Measurements from ENCODE around the gene OSBPL2.

Gene OSBPL2

DNA sequence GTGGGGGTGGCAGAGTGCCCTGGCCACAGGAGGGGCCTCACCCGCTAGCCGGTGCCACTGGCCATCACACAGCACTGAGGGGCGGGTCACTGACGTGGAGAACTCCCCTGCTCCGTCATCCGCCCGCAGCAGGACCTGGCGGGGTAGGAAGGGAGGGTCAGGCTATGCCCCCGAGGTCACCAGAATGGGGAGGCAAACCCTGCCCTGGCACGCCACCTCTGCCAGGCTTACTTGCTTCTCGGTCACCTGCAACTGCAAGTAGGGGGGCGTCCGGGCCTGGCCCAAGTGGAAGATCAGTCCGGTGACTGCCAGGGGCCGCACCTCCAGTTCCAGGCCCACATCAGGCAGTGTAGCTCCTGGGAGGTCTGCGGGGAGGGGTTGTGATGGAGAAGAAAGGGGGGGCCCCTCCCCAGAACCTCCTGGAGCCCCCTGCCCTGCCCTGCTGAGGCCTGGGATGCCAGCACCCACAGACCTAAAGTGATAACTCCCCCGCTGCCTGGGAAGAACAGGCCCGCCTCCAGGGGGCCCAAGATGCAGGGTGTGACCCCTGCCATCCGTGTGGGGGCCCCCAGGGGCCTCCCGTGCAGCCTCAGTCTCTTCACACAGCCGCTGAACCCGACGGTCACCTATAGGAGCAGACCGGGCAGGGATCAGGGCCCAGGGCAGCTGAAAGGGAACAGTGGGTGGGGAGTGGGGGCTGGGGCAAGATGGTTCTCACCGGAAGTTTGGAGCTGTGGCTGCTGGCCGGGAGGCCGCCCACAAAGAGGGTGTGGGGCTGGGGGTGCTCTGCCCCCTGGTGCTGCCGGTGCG, 71.8 kb downstream of the OSBPL2 start:
- no peak overlapping the region for H3K4me3 Mint-ChIP-seq
- ATAC-seq (ENCODE audit: low read depth) (no peak), DNase-seq (ENCODE audit: low spot score in 2 of 2) (no peak)
- no peaks in the 10 kb centered on the region for H3K9me3 Mint-ChIP-seq
- H3K36me3 Mint-ChIP-seq = peaks cover 9% of the 10 kb centered on the region
- H3K27me3 Mint-ChIP-seq = no peaks in the 10 kb centered on the region
- H3K4me1 Mint-ChIP-seq = peaks cover 6% of the 10 kb centered on the region
- no peak overlapping the region for H3K27ac Mint-ChIP-seq

DNA sequence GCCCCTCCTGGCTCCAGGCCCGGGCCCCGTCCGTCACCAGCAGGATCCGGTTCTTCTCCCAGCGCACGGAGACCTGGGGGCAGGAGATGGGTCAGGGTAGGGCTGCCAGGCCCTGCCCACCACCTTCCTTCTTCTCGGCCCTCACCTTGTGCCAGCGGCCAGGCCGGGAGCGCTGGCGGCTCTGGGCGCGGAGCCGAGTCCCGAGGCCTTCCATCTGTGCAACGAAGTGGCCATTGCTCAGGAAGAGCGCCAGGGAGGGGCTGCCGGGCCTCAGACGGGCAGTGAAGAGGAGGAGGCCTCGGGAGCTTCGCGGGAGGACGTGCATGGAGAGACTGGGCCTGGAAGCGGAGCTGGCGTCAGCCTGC, 72.4 kb downstream of the OSBPL2 start:
- H3K36me3 Mint-ChIP-seq = peaks cover 11% of the 10 kb centered on the region
- no peak overlapping the region for H3K27ac Mint-ChIP-seq
- no peaks in the 10 kb centered on the region for H3K9me3 Mint-ChIP-seq
- peaks cover 2% of the 10 kb centered on the region for H3K4me1 Mint-ChIP-seq
- H3K27me3 Mint-ChIP-seq = no peaks in the 10 kb centered on the region
- no peak for DNase-seq (ENCODE audit: low spot score in 2 of 2)
- no peak for ATAC-seq (ENCODE audit: low read depth)
- no peak overlapping the region for H3K4me3 Mint-ChIP-seq

DNA sequence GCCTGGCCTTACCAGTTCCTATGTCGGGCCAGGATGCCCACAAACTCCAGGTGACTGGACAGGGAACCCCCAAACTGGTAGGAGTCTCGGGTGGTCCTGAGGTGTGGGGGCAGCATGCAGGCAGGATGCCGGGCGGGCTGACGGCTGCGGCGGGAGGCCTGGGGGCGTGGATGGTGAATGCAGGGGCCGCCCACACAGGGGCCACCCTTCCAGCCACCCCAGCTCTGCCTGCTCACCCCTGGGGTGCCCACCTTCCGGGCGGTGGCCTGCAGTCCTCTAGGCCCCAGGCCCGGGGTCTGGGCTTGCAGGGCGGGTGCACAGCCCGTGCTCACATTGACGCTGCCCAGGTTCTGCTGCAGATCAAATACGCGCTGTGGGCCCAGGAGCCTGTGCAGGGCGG, 72.8 kb downstream of the OSBPL2 start:
- ATAC-seq (ENCODE audit: low read depth) = no peak
- peaks cover 2% of the 10 kb centered on the region for H3K4me1 Mint-ChIP-seq
- DNase-seq (ENCODE audit: low spot score in 2 of 2) = no peak
- H3K27me3 Mint-ChIP-seq = no peaks in the 10 kb centered on the region
- H3K36me3 Mint-ChIP-seq = peaks cover 11% of the 10 kb centered on the region
- no peaks in the 10 kb centered on the region for H3K9me3 Mint-ChIP-seq
- H3K4me3 Mint-ChIP-seq = no peak overlapping the region
- no peak overlapping the region for H3K27ac Mint-ChIP-seq

DNA sequence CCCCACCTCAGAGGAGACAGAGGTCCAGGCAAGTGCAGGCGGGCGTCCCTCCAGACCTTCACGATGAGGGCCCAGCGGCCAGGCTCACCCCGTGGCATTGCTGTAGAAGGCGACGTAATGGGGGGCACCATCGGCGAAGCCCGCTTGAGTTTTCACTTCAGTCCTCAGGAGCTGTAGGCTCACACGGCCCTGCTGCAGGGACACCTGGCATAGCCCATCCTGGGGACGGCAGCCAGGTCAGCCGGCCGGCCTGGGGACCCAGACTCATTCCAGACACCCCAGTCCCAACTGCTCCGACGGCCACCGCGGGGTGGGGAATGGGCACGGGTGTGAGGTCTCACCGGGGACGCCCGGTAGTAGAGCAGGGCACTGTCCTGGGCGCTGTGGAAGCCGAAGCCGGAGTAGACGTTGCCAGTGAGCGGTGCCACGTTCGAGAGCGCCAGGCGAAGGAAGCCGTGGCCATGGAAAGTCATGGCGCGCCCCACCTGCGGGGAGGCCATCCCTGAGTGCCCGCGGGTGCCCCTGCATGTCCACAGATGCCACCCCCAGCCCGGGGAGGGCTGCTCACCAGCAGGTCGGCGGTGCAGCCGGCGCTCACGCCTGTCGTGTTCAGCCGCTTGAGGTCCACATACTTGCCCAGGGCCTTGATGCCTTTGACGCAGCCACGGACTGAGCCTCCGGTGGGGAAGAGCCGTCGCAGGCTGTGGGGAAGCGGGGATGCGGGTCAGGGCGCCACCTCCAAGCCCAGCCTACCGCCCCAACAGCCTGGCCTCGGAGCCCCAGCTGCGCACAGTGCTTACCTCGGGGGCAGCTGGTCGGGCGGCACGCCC, 73.7 kb downstream of the OSBPL2 start:
- H3K9me3 Mint-ChIP-seq = no peaks in the 10 kb centered on the region
- no peak overlapping the region for H3K27ac Mint-ChIP-seq

DNA sequence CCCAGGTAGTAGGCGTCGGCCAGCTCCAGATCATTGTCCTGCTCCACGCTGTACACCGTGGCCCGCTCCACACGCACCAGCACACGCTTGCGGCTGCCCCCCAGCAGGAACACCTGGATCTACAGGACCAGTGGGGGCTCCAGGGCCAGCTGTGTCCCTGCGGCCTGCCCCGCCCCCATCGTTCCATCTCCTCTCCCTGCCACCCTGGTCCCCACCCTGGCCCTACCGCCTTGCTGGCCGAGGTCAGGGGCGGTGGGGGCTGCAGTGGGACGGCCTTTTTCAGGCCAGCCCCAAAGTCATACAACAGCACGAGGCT, 74.3 kb downstream of the OSBPL2 start:
- peaks cover 4% of the 10 kb centered on the region for H3K4me1 Mint-ChIP-seq
- no peak overlapping the region for H3K27ac Mint-ChIP-seq
- no peak overlapping the region for H3K4me3 Mint-ChIP-seq
- H3K36me3 Mint-ChIP-seq = peaks cover 17% of the 10 kb centered on the region
- no peaks in the 10 kb centered on the region for H3K27me3 Mint-ChIP-seq
- no peaks in the 10 kb centered on the region for H3K9me3 Mint-ChIP-seq
- DNase-seq (ENCODE audit: low spot score in 2 of 2) = no peak
- no peak for ATAC-seq (ENCODE audit: low read depth)

More for the DNA sequence above, 73.7 kb downstream of the OSBPL2 start:
- H3K27me3 Mint-ChIP-seq = no peaks in the 10 kb centered on the region
- no peak for DNase-seq (ENCODE audit: low spot score in 2 of 2)
- H3K4me1 Mint-ChIP-seq = peaks cover 2% of the 10 kb centered on the region
- H3K36me3 Mint-ChIP-seq = peaks cover 16% of the 10 kb centered on the region
- no peak for ATAC-seq (ENCODE audit: low read depth)
- no peak overlapping the region for H3K4me3 Mint-ChIP-seq

DNA sequence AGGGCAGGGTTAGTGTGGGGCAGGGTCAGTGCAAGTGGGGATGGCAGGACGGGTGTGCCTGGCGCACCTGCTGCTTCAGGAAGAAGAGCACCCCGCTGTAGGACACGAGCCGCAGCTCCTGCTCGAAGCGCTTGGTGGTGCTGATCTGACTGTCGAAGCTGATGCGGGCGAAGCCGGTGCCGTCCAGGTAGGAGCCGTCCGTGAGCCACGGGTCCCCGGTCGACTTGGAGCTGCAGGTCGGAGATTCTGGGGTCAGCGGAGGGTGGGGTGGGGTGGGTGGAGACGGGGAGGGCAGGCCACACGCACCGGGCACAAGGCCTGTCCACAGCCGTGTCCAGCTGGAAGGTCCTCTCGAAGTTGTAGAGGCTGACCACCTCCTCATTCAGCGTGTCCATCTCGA, 74.7 kb downstream of the OSBPL2 start:
- H3K4me3 Mint-ChIP-seq = no peak overlapping the region
- DNase-seq (ENCODE audit: low spot score in 2 of 2) = no peak
- H3K4me1 Mint-ChIP-seq = peaks cover 6% of the 10 kb centered on the region
- H3K27me3 Mint-ChIP-seq = no peaks in the 10 kb centered on the region
- H3K36me3 Mint-ChIP-seq = peaks cover 18% of the 10 kb centered on the region
- no peak for ATAC-seq (ENCODE audit: low read depth)
- no peaks in the 10 kb centered on the region for H3K9me3 Mint-ChIP-seq
- no peak overlapping the region for H3K27ac Mint-ChIP-seq

DNA sequence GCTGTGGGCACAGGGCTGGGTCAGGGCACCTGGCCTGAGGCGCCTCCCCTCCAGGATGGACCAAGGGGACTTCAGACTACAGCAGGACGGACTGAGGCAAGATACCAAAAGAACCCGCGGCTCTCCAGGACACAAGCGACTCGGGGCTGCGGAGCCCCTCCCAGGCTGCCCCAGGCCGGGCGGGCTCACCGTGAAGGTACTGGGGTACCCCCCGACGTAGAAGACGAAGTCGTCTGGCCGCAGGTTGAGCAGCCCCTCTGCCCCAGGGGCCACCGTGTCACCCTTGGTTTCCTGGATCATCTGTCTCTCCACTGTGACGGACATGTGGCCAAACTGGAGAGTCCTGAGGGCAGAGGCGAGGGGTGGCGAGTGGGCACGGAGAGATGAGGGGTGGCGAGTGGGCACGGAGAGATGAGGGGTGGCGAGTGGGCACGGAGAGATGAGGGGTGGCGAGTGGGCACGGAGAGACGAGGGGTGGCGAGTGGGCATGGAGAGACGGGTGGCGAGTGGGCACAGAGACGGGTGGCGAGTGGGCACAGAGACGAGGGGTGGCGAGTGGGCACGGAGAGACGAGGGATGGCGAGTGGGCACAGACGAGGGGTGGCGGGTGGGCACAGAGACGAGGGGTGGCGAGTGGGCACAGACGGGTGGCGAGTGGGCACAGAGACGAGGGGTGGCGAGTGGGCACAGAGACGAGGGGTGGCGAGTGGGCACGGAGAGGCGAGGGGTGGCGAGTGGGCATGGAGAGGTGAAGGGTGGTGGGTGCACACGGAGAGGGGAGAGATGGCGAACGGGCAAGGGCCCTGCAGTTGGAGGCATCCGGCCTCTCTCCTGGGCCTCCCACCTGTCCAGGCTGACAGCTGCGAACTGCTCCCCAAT, 75.4 kb downstream of the OSBPL2 start:
- H3K4me1 Mint-ChIP-seq = peaks cover 6% of the 10 kb centered on the region

DNA sequence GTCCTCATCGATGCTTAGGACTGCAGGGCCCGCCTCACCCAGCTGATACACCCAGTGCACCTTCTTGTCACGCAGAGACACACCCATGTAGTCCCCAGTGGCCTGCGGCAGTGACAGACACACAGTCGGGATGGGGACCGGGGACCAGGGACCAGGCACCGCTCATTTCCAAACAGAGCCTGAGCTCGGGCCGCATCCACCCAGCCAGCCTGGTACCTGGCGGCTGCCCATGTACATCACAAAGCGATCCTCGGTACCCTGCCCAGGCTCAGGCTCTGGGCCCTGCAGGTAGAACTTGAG, 76.0 kb downstream of the OSBPL2 start:
- Mint-ChIP-seq H3K4me3 (no peak overlapping the region), H3K27ac (no peak overlapping the region)
- no peak for ATAC-seq (ENCODE audit: low read depth)

More for the DNA sequence above, 75.4 kb downstream of the OSBPL2 start:
- no peaks in the 10 kb centered on the region for H3K9me3 Mint-ChIP-seq
- peaks cover 18% of the 10 kb centered on the region for H3K36me3 Mint-ChIP-seq
- ATAC-seq (ENCODE audit: low read depth) (no peak), DNase-seq (ENCODE audit: low spot score in 2 of 2) (no peak)
- H3K27ac Mint-ChIP-seq = no peak overlapping the region
- no peak overlapping the region for H3K4me3 Mint-ChIP-seq
- H3K27me3 Mint-ChIP-seq = no peaks in the 10 kb centered on the region

DNA sequence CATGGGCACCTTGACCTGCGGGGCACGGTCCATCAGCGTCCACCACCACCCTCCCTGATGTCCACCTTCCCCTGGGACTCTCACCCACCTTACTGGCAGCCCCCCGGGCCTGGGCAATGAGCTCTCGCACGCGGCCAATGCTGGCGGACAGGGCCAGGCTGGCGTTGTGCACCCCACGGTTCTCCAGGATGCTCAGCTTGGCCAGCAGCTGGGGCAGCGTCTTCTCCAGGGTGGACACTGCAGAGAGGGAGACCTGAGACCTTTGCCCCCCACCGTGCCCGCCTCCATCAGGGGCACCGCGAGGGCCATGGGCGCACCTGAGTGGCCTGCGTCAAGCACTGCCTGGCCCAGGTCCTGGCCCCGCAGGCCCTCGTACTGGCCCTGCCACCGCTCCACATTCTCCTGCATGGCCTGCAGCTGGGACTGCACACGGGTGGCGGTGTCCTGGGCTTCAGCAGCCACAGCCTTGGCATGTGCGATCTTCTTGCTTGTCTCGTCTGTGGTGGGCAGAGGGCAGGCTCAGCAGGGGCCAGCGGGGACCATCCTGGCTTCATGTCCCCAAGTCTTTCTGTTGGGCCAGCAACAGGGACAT, 76.5 kb downstream of the OSBPL2 start:
- Mint-ChIP-seq H3K27me3 (no peaks in the 10 kb centered on the region), H3K9me3 (no peaks in the 10 kb centered on the region), H3K4me3 (no peak overlapping the region), H3K36me3 (peaks cover 18% of the 10 kb centered on the region), H3K4me1 (peaks cover 6% of the 10 kb centered on the region), H3K27ac (no peak overlapping the region)
- ATAC-seq (ENCODE audit: low read depth) = no peak
- DNase-seq (ENCODE audit: low spot score in 2 of 2) = no peak

More for the DNA sequence above, 76.0 kb downstream of the OSBPL2 start:
- no peaks in the 10 kb centered on the region for H3K27me3 Mint-ChIP-seq
- DNase-seq (ENCODE audit: low spot score in 2 of 2) = no peak
- H3K4me1 Mint-ChIP-seq = peaks cover 6% of the 10 kb centered on the region
- H3K9me3 Mint-ChIP-seq = no peaks in the 10 kb centered on the region
- peaks cover 18% of the 10 kb centered on the region for H3K36me3 Mint-ChIP-seq

DNA sequence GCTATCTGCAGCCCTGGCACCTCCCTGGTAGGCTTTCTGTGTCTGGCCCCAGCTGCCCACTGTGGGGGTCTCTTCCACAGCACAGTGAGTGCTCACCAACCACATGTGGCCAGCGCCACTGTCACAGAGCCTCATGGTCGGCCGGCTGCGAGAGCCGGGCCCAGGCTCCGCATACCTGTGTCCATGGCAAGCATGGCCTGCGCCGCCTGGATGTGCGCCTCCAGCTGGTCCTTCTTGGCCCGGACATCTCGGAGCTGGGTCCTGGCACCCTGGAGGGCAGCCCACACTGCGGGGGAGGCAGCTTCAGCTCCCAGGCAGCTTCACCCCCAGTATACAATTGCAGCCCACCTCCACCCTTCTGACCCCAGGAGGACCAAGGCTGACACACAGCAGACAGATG, 77.5 kb downstream of the OSBPL2 start:
- DNase-seq (ENCODE audit: low spot score in 2 of 2) = no peak
- Mint-ChIP-seq H3K4me1 (peaks cover 7% of the 10 kb centered on the region), H3K9me3 (no peaks in the 10 kb centered on the region), H3K27me3 (no peaks in the 10 kb centered on the region), H3K36me3 (peaks cover 19% of the 10 kb centered on the region), H3K4me3 (no peak overlapping the region), H3K27ac (no peak overlapping the region)
- ATAC-seq (ENCODE audit: low read depth) = no peak

DNA sequence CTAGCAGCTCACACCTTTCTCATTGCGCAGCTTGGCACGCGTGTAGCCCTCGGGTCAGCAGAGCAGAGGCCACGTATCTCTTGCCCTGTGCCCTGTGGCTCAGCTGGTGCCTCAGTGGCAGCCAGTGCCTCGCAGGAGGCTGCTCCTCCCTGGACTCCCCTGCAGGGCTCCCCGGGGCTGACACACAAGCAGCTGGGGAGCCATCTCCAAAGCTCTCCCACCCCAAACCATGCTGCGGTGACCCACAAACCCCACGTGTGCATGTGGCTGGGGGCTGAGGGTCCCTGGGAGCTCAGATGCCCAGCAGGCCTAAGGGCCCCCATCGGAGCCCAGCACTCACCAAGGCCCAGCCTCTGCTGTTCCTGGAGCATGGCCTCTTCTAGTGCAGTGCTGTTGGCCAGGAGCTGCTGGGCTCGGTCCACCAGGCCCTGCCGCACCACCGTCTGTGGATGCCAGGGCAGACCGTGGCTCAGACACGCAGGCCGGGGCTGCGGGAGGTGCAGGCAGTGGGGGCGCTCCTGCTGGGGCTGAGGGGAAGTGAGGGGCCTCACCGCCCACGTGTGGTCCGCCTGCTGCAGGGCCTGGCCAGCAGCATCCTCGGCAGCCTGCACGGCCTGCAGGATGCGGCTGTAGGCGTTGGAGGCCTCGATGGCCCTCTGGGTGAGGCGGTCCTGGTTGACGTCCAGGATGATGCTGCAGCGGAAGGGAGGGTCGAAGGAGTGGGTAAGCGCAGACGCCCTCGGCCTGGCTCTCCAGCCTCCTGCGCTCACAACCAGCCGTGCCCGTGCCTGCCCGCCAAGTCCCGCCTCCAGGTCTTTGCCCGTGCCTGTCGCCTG, 78.2 kb downstream of the OSBPL2 start:
- H3K36me3 Mint-ChIP-seq = peaks cover 21% of the 10 kb centered on the region
- no peak for ATAC-seq (ENCODE audit: low read depth)
- no peak overlapping the region for H3K27ac Mint-ChIP-seq
- no peak overlapping the region for H3K4me3 Mint-ChIP-seq
- H3K4me1 Mint-ChIP-seq = peaks cover 10% of the 10 kb centered on the region
- no peak for DNase-seq (ENCODE audit: low spot score in 2 of 2)
- no peaks in the 10 kb centered on the region for H3K27me3 Mint-ChIP-seq
- H3K9me3 Mint-ChIP-seq = peaks cover 1% of the 10 kb centered on the region

DNA sequence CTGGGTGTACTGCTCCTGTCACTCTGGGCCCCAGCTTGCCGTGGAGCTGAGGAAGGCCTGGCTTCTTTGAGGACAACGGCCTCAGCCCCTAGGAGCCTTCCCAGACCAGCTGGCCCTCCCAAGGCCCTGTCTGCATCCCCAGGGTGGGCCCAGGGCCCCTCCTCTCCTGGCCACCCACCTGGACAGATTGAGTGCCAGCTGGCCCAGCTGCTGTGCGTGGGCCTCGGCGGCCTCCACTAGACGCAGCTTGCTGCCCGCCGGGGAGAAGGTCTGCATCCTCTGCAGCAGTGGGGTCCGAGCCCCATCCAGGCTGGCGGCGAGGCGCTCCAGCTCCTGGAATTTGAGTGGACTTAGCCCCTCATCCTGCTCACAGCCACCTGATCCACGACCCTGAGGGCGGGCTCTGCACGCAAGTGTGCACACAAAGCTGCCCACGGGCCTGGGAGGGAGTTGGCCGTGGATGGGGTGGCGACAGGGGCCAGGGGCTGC, 78.9 kb downstream of the OSBPL2 start:
- Mint-ChIP-seq H3K9me3 (peaks cover 1% of the 10 kb centered on the region), H3K4me3 (no peak overlapping the region), H3K4me1 (peaks cover 10% of the 10 kb centered on the region), H3K27me3 (no peaks in the 10 kb centered on the region), H3K36me3 (peaks cover 23% of the 10 kb centered on the region), H3K27ac (peak overlapping the region; percentile 78)
- ATAC-seq (ENCODE audit: low read depth) (no peak), DNase-seq (ENCODE audit: low spot score in 2 of 2) (no peak)

Data from memory B cell (primary cell).